SK-N-MC (cell line): ENCODE measurements around the gene CLEC1A.

Experiments used
- DNase-seq: peaks from one replicate; pipeline ENCODE4 v3.0.0-alpha.2; 2011; ENCODE audit warnings: low read depth, low spot score
- H3K27ac ChIP-seq: fragments of 200-600 bp; sonication (generic); 2 replicates; pipeline ENCODE4 v1.5.1; 2016; ENCODE audit warnings: mixed run types
- H3K36me3 ChIP-seq: fragments of 200-600 bp; sonication (generic); 2 replicates; pipeline ENCODE4 v1.6.1; 2017; ENCODE audit warnings: antibody characterized with exemption, low read length, mixed read lengths; ENCODE audit not compliant: insufficient read depth
- H3K4me3 ChIP-seq: fragments of 200-600 bp; sonication (generic); 2 replicates; pipeline ENCODE4 v1.5.1; 2016
- H3K9ac ChIP-seq: fragments of 200-600 bp; sonication (generic); 2 replicates; pipeline ENCODE4 v1.8.0; 2017; ENCODE audit warnings: mixed run types, mixed read lengths; ENCODE audit not compliant: insufficient read length
- H3K9me3 ChIP-seq: fragments of 200-600 bp; sonication (generic); 2 replicates; pipeline ENCODE4 v1.6.1; 2017; ENCODE audit warnings: low read depth, mild to moderate bottlenecking, antibody characterized with exemption, low read length, moderate library complexity, mixed read lengths
- EZH2 ChIP-seq: fragments of 200-600 bp; sonication (generic); IDR thresholded peaks from one replicate; pipeline ENCODE4 v1.6.1; 2017; ENCODE audit warnings: antibody characterized with exemption
- FOXP2 ChIP-seq: optimal IDR thresholded peaks from 2 replicates; pipeline ENCODE3; 2011; ENCODE audit warnings: mild to moderate bottlenecking, moderate library complexity; ENCODE audit not compliant: insufficient read depth; ENCODE audit errors: extremely low read length, control extremely low read depth
- POLR2AphosphoS5 ChIP-seq: IDR thresholded peaks from 2 replicates; pipeline ENCODE4 v1.6.1; 2012; ENCODE audit warnings: mild to moderate bottlenecking, low read depth, low read length, borderline replicate concordance

Gene CLEC1A, protein sequence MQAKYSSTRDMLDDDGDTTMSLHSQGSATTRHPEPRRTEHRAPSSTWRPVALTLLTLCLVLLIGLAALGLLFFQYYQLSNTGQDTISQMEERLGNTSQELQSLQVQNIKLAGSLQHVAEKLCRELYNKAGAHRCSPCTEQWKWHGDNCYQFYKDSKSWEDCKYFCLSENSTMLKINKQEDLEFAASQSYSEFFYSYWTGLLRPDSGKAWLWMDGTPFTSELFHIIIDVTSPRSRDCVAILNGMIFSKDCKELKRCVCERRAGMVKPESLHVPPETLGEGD

DNA sequence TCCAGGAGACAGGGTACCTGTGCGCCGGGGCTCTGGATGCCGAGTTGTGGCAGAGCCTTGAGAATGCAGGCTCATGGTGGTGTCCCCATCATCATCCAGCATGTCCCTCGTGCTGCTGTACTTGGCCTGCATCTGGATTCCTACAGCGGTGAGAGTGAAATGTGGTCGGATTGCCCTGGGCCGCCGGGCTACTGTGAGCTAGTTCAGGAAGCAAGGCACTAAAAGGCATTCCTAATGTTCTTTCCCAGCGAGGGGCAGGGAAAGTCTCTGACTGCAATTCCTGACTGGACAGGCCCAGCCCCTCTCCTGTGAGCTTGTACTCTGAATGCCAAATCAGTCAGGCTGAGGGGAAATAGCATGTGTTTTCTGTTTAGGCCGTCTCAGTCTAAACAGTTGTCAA, at the start of gene CLEC1A:
Gene CLEC1A, minus strand, starts transcription at position 195 of the 400 bp plus-strand sequence. Its CDS starts 63 bp downstream, at position 132.
- Histone ChIP-seq H3K9me3 (no peaks in the 10 kb centered on the region; the same call in 1 of the 2 replicates), H3K4me3 (no peak within 1 kb of the TSS), H3K9ac (no peak within 1 kb of the TSS), H3K27ac (no peak within 1 kb of the TSS), H3K36me3 (no peaks in the 10 kb centered on the region)
- TF ChIP-seq EZH2 (no peak), POLR2AphosphoS5 (no peak), FOXP2 (no peak)
- no peak for DNase-seq

DNA sequence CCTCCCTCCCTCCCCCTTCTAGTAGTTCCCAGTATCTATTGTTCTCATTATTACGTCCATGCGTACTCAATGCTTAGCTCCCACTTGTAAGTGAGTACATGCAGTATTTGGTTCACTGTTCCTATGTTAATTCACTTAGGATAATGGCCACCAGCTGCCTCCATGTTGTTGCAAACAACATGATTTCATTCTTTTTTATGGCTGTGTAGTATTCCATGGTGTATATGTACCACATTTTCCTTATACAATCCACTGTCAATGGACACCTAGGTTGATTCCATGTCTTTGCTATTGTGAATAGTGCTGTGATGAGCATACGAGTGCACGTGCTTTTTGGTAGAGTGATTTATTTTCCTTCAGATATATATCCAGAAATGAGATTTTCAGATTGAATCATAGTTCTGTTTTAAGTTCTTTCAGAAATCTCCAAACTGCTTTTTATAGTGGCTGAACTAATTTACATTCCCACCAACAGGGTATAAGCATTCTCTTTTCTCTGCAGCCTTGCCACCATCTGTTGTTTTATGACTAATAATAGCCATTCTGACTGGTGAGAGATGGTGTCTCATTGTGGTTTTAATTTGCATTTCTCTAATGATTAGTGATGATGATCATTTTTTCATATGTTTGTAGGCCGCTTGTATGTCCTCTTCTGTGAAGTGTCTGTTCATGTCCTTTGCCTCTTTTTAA, 49.1 kb upstream of the CLEC1A start:
- H3K4me3 ChIP-seq: no peak overlapping the region
- H3K27ac ChIP-seq: no peak overlapping the region
- H3K36me3 ChIP-seq: no peaks in the 10 kb centered on the region
- no peak overlapping the region for H3K9ac ChIP-seq
- TF ChIP-seq POLR2AphosphoS5 (no peak), EZH2 (no peak), FOXP2 (no peak)
- H3K9me3 ChIP-seq: no peaks in the 10 kb centered on the region
- no peak for DNase-seq

DNA sequence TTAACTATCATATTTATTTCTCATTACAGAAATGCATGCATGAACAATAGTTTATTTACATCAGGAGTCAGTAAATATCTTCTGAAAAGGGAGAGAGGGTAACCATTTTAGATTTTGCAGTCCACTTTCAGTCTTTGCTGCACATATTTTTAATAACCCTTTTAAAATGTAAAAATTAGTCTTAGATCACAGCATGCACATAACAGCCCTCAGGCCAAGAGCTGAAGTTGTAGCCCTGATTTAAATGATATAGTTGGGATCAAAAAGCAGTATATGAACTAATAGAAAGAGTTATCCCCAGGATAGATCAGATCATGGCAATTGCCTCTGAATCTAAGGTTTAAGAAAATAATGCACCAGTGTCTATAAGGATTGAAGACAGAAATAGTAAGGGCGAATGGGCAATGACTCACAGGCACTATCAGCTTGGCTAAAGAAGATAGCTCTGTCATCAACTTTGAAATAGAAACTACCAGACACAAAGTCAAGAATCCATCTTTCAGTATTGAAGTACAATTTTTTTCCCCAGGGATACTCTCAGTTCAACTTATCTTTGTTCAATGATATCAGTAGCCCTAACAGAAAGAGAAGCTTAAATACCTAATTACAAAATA, 44.3 kb upstream of the CLEC1A start:
- Histone ChIP-seq H3K9ac (no peak overlapping the region), H3K27ac (no peak overlapping the region), H3K9me3 (no peaks in the 10 kb centered on the region), H3K4me3 (no peak overlapping the region), H3K36me3 (no peaks in the 10 kb centered on the region)
- TF ChIP-seq FOXP2 (no peak), EZH2 (no peak), POLR2AphosphoS5 (no peak)
- DNase-seq: no peak

DNA sequence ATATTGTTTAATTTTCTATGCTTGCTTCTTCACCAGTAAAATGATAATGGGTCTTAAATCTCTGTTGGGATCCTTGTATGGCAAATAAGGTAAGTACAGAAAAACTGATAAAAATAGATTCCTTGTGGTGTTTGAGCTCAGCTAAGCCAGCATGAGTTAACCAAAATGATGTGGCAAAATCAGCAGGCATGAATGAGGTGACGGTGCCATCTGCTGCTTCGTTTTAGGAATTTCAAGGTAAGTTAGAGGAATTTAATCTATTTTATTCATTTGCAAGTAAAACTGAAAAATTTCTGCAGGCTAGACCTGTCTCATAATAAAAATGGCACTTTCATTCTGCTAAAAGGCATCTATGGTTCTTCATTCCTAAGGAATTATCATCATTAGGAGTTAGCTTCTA, 41.2 kb upstream of the CLEC1A start:
- no peaks in the 10 kb centered on the region for H3K36me3 ChIP-seq
- no peaks in the 10 kb centered on the region for H3K9me3 ChIP-seq
- TF ChIP-seq POLR2AphosphoS5 (no peak), EZH2 (no peak), FOXP2 (no peak)
- DNase-seq: peak; percentile 61
- H3K9ac ChIP-seq: no peak overlapping the region
- H3K27ac ChIP-seq: no peak overlapping the region
- H3K4me3 ChIP-seq: no peak overlapping the region

DNA sequence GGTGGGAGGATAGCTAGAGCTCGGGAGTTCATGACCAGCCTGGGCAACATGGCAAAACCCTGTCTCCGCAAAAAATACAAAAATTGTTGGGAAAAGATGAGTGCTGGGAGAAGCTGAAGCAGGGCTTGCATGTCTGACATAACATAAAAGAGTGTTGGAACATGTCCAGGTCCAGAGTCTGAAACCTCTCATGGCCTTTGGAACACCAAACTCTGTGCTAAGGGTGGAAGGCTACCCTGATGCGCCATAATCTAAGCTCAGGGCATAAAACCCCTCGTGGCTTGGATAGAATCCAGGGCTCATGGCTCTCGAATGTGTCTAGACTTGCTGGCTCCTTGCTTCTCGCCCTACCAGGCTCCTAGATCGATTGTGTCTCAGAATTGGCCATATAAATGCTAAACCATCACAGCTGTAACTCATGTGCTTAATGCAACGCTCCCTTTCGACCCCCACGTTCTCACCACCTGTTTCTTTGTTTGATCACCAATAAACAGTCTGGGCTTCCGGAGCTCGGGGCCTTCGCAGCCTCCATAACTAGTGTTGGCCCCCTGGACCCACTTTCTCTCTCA, 37.9 kb upstream of the CLEC1A start:
- TF ChIP-seq EZH2: no peak
- no peak for TF ChIP-seq POLR2AphosphoS5
- no peak for TF ChIP-seq FOXP2
- Histone ChIP-seq H3K9me3 (no peaks in the 10 kb centered on the region), H3K9ac (no peak overlapping the region), H3K4me3 (no peak overlapping the region), H3K27ac (no peak overlapping the region), H3K36me3 (no peaks in the 10 kb centered on the region)
- DNase-seq: no peak

DNA sequence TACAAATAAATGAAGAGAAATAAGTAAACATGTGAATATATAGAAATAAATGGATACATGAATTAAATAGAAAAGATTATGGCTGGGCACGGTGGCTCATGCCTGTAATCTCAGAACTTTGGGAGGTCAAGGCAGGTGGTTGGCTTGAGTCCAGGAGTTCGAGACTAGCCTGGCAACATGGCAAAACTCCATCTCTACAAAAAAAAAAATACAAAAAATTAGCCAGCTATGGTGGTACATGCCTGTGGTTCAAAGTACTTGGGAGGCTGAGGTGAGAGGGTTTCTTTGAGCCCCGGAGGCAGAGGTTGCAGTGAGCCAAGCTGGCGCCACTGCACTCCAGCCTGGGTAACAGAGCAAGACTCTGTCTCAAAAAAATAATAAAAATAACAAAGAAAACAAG, 36.3 kb upstream of the CLEC1A start:
- no peaks in the 10 kb centered on the region for H3K36me3 ChIP-seq
- H3K9ac ChIP-seq: no peak overlapping the region
- no peak overlapping the region for H3K4me3 ChIP-seq
- H3K27ac ChIP-seq: no peak overlapping the region
- TF ChIP-seq FOXP2 (no peak), POLR2AphosphoS5 (no peak), EZH2 (no peak)
- DNase-seq: no peak
- no peaks in the 10 kb centered on the region for H3K9me3 ChIP-seq

DNA sequence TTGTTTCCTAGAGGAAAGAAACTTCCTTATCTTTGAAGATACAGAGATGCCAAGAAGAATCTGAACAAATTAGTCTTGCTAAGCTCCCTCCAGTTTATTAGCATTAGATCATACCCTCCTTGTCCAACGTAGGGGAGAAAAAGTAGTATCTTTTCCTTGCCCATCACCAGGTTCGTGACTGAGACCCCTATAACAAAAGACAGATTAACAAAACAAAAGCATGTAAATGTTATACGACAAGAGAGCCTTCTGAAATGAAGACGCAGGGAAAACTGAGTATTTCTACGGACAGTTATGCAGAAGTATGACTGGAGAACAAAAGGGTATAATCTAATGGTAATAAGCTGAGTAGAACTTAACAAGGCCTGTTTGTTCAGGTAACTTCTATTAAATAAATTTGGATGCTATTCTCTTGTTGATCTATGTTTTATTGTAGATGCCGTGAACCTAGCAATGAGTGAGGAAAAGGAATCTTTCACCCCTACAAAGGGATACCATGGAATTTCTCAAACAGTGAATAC, 34.1 kb upstream of the CLEC1A start:
- no peak overlapping the region for H3K4me3 ChIP-seq
- no peak overlapping the region for H3K27ac ChIP-seq
- no peak overlapping the region for H3K9ac ChIP-seq
- no peaks in the 10 kb centered on the region for H3K9me3 ChIP-seq
- TF ChIP-seq POLR2AphosphoS5: no peak
- TF ChIP-seq FOXP2: no peak
- TF ChIP-seq EZH2: no peak
- DNase-seq: no peak
- H3K36me3 ChIP-seq: no peaks in the 10 kb centered on the region

DNA sequence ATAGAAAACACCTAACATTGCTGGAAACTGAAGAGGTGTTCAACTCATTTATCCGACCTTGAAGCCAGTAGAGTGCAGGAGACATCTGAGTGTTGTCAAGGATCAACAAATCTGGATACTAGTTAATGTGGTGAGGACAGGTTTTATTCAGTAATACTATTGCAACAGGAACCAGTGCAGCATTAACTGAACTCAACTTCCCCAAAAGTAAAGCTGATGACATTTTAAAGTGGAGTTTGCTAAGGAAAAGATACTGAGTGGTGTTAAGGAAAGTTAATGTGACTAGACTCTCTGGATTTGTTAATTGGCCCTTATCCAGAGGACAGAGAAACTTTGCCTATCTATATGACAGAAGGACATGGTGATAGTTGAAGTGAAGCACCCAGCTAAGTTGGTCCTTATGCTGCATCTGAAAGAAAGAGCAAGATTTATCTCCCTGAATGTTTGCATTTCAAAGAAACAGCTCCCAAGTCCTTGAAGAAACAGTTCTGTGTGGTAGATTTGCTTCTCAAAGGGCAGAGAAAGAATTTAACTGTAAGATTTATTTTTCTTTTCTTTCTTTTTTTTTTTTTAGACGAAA, 32.4 kb upstream of the CLEC1A start:
- Histone ChIP-seq H3K9me3 (no peaks in the 10 kb centered on the region), H3K4me3 (no peak overlapping the region), H3K9ac (no peak overlapping the region), H3K36me3 (no peaks in the 10 kb centered on the region), H3K27ac (no peak overlapping the region)
- no peak for DNase-seq
- TF ChIP-seq EZH2 (no peak), FOXP2 (no peak), POLR2AphosphoS5 (no peak)
